Measurements from ENCODE around the gene TMEM240.

- TF ChIP-seq, protein P1, sequence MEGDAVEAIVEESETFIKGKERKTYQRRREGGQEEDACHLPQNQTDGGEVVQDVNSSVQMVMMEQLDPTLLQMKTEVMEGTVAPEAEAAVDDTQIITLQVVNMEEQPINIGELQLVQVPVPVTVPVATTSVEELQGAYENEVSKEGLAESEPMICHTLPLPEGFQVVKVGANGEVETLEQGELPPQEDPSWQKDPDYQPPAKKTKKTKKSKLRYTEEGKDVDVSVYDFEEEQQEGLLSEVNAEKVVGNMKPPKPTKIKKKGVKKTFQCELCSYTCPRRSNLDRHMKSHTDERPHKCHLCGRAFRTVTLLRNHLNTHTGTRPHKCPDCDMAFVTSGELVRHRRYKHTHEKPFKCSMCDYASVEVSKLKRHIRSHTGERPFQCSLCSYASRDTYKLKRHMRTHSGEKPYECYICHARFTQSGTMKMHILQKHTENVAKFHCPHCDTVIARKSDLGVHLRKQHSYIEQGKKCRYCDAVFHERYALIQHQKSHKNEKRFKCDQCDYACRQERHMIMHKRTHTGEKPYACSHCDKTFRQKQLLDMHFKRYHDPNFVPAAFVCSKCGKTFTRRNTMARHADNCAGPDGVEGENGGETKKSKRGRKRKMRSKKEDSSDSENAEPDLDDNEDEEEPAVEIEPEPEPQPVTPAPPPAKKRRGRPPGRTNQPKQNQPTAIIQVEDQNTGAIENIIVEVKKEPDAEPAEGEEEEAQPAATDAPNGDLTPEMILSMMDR (IDR thresholded peaks at IDR 0.05; ENCODE audit: insufficient read depth, low read depth, low read length): no peak
- no peak for TF ChIP-seq EZH2 (IDR thresholded peaks at IDR 0.05; ENCODE audit: insufficient read depth, low read length)
Measured at GRCh38 chr1:1562556-1563195, 22.3 kb upstream of the TMEM240 start.

All from astrocyte (in vitro differentiated cells and primary cell).